Measurements from ENCODE around the gene PTGIS.
"Not testable (repeated sequence)": the region's sequence is repeated elsewhere in the genome, so short reads cannot be mapped to it uniquely, and the experiment has no call there.

Gene PTGIS

DNA sequence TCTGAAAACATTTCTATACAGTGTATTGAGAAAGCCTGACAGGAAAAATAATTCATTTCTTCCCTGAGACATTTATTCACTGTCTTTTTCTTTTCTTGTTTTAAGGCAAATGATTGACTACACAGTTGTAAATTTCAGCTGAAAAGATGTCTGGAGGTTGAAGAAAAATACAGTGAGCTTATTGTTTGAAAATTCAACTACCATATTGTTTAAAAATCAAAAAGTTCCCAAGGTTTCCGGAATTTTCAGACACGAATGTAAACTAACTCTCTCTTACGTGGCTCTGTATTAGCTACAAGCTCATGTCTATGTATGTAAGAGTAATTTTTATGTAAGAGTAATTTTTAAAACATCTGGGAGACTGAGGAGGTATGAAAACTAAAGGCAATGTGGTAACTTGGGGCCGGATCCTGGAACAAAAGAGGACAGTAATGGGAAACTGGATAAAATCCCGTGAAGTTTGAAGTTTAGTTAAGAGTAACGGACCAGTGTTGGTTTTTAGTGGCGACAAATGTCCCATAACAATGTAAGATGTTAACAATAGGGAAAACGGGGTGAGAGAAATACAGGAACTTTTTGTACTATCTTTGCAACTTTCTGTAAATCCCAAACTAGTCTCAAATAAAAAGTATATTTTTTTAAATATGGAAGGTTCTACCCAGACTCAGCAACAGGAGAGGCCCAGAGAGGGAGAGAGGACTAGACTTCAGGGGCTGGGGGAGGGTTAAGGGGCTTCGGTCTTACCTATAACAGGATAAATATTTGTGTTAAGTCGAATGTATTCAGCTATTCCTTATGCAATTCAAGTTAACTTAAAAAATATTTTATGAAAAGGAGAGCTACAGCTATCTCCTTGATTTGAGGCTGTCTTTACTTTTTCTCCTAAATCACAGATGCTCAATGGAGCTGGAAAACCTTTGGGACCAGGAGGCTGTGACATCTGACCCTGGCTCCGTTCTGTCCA, 1.3 kb downstream of the PTGIS start:
- no peak for DNase-seq
- H3K27ac Mint-ChIP-seq = no peak overlapping the region
- peaks cover 5% of the 10 kb centered on the region for H3K36me3 Mint-ChIP-seq (ENCODE audit: insufficient read depth)
- H3K27me3 Mint-ChIP-seq = peaks cover 56 to 75% of the 10 kb centered on the region in 2 donors
- ATAC-seq (replicated peaks) = no peak
- H3K9me3 Mint-ChIP-seq = no peaks in the 10 kb centered on the region
- H3K4me3 Mint-ChIP-seq = peak overlapping the region; percentile 18 to 36
- peaks cover 0 to 8% of the 10 kb centered on the region in 2 donors for H3K4me1 Mint-ChIP-seq (ENCODE audit: low read depth in 2 of 2)

DNA sequence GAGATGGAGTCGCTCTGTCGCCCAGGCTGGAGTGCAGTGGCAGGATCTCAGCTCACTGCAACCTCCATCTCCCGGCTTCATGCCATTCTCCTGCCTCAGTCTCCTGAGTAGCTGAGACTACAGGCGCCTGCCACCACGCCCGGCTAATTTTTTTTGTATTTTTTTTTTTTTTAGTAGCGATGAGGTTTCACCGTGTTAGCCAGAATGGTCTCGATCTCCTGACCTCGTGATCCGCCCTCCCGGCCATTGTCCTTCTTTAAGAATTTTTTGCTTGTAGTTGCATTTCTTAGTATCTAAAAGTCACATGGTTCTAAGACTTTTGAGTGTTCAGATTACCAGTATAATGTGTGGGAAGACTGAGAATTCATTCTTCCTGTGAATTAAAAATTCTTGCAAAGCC, 2.9 kb downstream of the PTGIS start:
- not testable (repeated sequence) for H3K4me1 Mint-ChIP-seq (ENCODE audit: low read depth in 2 of 2); H3K36me3 Mint-ChIP-seq (ENCODE audit: insufficient read depth); H3K9me3 Mint-ChIP-seq; ATAC-seq (replicated peaks); H3K27ac Mint-ChIP-seq; DNase-seq; H3K4me3 Mint-ChIP-seq
- peaks cover 52 to 77% of the 10 kb centered on the region in 2 donors for H3K27me3 Mint-ChIP-seq

DNA sequence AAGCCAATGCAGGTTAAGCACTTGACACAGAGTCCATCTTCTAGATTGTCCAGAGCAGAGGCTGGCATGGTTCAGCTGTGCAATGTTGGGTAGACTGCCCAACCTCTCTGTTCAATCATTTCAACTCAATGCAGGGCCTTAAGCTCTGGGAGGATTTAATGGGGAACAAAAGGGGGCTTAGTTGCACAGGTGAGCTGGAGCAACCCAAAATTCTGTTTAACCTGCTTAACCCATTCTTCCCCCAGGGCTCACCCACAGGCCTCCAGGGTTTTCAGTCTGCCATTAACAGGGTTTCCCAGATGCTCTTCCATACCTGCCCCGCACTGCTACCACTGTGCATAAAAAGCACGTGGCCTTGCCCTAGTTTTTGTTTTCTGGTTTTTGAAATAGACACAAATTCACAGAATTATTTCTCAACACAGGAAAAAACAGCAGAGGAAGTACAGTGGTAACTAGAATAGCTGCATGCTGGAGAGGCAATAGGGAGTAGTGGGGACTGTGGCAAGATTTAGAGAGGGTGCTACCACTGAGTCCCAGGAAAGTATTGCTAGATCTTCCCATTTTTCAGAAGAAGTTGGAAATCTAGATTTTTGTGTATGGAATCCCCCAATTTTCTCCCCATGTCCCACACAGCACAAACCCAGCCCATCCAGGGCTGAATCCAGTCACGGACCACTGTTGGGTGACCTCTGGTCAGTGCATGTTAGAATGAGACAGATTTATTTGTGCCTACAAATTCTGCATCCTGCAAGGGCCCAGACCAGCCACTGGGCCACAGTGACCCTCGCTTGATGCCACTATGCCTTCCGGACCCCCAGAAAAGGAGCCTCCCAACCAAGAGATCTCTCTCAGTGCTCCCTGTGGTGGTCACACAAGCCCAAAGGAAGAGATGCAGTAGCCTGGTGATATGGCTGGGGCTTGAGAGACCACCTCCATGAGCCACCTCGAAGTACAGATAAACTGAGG, 4.6 kb downstream of the PTGIS start:
- H3K4me3 Mint-ChIP-seq = no peak overlapping the region
- H3K4me1 Mint-ChIP-seq (ENCODE audit: low read depth in 2 of 2) = peaks cover 0 to 2% of the 10 kb centered on the region in 2 donors
- peaks cover 36 to 75% of the 10 kb centered on the region in 2 donors for H3K27me3 Mint-ChIP-seq
- H3K9me3 Mint-ChIP-seq = no peaks in the 10 kb centered on the region
- DNase-seq (no peak), ATAC-seq (replicated peaks) (no peak)
- no peaks in the 10 kb centered on the region for H3K36me3 Mint-ChIP-seq (ENCODE audit: insufficient read depth)
- no peak overlapping the region for H3K27ac Mint-ChIP-seq

DNA sequence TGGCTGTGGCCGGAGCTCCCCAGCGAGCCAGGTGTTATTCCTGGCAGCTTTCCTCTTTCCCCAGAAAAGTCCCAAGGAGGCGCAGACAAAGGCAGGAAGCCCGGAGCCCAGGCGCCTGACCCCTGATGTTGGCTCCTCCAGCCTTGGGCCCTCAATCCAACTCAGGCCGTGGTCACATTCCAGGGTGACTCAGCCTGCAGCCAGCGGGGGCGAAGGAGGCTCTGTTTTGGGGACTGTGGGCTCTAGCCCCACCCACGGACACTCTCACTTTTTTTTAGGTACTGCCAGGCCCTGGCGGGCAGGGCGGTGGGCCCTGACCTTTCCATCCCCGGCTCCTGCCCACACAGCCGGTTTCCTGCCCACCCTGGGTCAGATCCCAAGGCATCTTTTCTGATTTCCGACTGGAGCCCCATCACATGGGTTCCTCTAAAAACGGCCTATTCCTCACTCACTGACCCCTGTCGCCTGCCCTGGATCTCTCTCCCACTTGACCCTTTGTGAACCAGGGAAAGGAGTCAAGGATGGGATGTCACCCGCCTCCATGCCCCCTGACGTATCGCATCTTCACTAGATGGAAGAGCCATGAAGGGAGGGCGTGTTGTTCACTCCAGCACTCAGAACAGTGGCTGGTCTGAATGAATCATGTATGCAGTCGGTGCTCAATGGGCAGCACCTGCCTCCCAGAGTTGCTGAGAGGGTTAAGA, 5.5 kb downstream of the PTGIS start:
- Mint-ChIP-seq H3K27me3 (peaks cover 33 to 77% of the 10 kb centered on the region in 2 donors), H3K27ac (no peak overlapping the region), H3K9me3 (no peaks in the 10 kb centered on the region), H3K4me3 (no peak overlapping the region), H3K4me1 (ENCODE audit: low read depth in 2 of 2) (peaks cover 0 to 2% of the 10 kb centered on the region in 2 donors), H3K36me3 (ENCODE audit: insufficient read depth) (no peaks in the 10 kb centered on the region)
- ATAC-seq (replicated peaks) (no peak), DNase-seq (no peak)

DNA sequence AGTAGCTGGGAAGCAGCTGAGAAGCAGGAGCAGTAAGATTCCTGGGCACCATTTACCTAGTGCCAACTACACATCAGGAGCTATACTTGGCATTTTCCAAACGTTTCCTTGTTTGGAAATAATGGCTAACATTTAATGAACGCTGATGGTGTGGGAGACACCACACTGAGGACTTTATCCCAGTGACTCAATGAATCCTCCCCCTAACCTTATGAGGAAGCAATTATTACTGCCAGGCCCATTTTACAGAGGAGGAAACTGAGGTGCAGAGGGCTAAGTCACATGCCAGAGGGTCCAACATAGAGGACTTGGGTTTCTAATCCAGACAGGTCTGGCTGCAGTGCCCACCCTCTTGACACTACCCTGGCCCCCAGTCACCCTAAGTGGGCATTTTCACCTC, 6.1 kb downstream of the PTGIS start:
- Mint-ChIP-seq H3K27me3 (peaks cover 32 to 71% of the 10 kb centered on the region in 2 donors), H3K4me3 (no peak overlapping the region), H3K9me3 (no peaks in the 10 kb centered on the region), H3K27ac (no peak overlapping the region), H3K36me3 (ENCODE audit: insufficient read depth) (no peaks in the 10 kb centered on the region), H3K4me1 (ENCODE audit: low read depth in 2 of 2) (peaks cover 0 to 2% of the 10 kb centered on the region in 2 donors)
- DNase-seq = no peak
- ATAC-seq (replicated peaks) = no peak

DNA sequence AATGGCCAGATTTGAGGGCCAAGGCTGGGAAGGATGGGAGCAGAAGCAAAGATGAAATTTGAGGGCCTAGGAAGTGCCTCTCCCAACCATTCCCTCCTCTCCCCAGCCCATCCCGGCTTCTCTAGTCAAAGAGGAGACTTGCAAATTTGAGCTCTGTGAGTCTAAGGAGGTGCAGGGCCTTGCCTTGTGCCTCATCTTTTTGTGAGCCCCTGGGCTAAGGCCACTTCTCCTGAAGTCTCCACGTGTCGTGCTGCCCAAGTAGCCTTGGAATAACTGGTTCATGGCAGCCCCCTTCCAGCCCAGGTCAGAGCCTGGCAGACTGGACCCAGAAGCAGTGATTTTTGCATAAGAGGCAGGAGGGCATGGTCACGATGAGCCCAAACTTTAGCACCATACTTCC, 6.7 kb downstream of the PTGIS start:
- Mint-ChIP-seq H3K36me3 (ENCODE audit: insufficient read depth) (no peaks in the 10 kb centered on the region), H3K4me1 (ENCODE audit: low read depth in 2 of 2) (peaks cover 0 to 2% of the 10 kb centered on the region in 2 donors), H3K4me3 (no peak overlapping the region), H3K9me3 (no peaks in the 10 kb centered on the region), H3K27ac (no peak overlapping the region), H3K27me3 (peaks cover 28 to 67% of the 10 kb centered on the region in 2 donors)
- DNase-seq (no peak), ATAC-seq (replicated peaks) (no peak)

DNA sequence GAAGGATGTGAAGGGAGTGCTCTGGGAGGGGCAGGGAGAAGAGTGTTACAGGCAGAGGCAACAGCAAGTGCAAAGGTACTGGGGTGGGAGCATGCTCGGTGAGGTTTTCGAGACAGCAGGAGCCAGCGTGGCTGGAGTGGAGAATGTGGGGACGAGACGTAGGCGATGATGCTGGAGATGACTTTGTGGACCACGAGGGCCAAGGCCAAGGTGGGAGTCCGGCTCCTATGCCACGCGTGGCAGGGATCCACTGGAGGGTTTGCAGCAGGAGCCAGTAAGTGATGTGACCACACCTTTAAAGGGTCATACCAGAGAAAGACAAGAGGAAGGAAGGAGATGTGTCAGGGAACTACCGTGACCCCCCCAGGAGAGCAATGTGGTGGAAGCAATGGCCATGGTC, 7.3 kb downstream of the PTGIS start:
- Mint-ChIP-seq H3K27me3 (peaks cover 22 to 61% of the 10 kb centered on the region in 2 donors), H3K27ac (no peak overlapping the region)
- ATAC-seq (replicated peaks) = no peak

DNA sequence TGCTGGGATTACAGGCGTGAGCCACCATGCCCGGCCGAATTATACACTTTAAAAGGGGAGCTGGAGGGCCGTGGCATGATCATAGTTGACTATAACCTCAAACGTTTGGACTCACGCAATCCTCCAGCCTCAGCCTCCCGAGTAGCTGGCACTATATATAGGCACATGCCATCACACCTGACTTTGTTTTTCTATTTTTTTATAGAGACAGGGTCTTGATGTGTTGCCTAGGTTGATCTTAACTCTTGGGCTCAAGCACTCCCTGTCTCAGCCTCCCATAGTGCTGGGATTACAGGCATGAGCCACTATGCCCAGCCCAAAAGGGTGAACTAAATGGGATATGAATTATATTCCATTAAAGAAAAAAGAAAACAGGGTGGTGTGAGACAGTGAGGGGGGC, 7.8 kb downstream of the PTGIS start:
- no peak overlapping the region for H3K27ac Mint-ChIP-seq
- H3K36me3 Mint-ChIP-seq (ENCODE audit: insufficient read depth) = no peaks in the 10 kb centered on the region
- no peak overlapping the region for H3K4me3 Mint-ChIP-seq

More for the DNA sequence above, 7.3 kb downstream of the PTGIS start:
- Mint-ChIP-seq H3K4me1 (ENCODE audit: low read depth in 2 of 2) (peaks cover 0 to 2% of the 10 kb centered on the region in 2 donors), H3K4me3 (no peak overlapping the region), H3K36me3 (ENCODE audit: insufficient read depth) (no peaks in the 10 kb centered on the region), H3K9me3 (no peaks in the 10 kb centered on the region)
- no peak for DNase-seq

DNA sequence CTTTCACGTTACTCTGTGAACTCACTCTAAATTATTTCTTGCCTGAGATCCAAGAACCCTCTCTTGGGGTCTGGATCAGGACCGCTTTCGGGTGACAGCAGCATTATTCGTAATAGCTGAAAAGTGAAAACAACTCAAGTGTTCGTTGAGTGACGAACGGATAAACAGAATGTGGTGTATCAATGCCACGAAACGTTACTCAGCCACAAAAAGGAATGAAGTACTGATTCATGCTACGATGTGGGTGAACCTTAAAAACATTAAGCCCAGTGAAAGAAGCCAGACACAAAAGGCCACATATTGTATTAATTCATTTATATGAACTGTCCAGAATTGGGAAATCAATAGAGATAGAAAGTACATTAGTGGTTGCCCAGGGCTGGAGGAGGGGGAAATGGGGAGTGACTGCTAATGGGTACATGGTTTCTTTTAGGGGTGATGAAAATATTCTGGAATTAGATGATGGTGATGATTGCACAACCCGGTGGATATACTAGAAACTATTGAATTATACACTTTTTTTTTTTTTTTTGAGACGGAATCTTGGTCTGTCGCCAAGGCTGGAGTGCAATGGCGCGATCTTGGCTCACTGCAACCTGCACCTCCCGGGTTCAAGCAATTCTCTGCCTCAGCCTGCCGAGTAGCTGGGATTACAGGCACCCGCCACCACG, 8.4 kb downstream of the PTGIS start:
- DNase-seq = no peak
- Mint-ChIP-seq H3K27me3 (peaks cover 22 to 58% of the 10 kb centered on the region in 2 donors), H3K4me1 (ENCODE audit: low read depth in 2 of 2) (peaks cover 0 to 2% of the 10 kb centered on the region in 2 donors), H3K9me3 (no peaks in the 10 kb centered on the region), H3K4me3 (no peak overlapping the region), H3K27ac (no peak overlapping the region), H3K36me3 (ENCODE audit: insufficient read depth) (no peaks in the 10 kb centered on the region)
- ATAC-seq (replicated peaks) = no peak

More for the DNA sequence above, 7.8 kb downstream of the PTGIS start:
- DNase-seq (no peak), ATAC-seq (replicated peaks) (no peak)
- H3K27me3 Mint-ChIP-seq = peaks cover 22 to 58% of the 10 kb centered on the region in 2 donors
- H3K4me1 Mint-ChIP-seq (ENCODE audit: low read depth in 2 of 2) = peaks cover 0 to 2% of the 10 kb centered on the region in 2 donors
- no peaks in the 10 kb centered on the region for H3K9me3 Mint-ChIP-seq

DNA sequence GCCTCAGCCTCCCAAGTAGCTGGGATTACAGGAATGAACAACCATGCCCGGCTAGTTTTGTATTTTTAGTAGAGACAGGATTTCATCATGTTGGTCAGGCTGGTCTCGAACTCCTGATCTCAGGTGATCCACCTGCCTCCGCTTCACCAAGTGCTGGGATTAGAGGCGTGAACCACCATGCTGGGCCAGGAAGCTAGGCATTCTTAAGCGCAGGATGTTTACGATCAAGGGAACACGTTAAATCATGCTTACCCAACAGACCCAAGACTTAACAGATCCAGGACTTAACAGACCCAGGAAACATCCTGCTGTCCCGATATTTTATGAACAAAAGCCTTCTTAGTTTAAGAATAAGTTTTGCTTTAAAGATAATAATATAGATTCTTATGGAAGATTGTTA, 9.1 kb downstream of the PTGIS start:
- Mint-ChIP-seq H3K36me3 (ENCODE audit: insufficient read depth) (no peaks in the 10 kb centered on the region), H3K9me3 (no peaks in the 10 kb centered on the region), H3K4me3 (no peak overlapping the region), H3K4me1 (ENCODE audit: low read depth in 2 of 2) (peaks cover 0 to 2% of the 10 kb centered on the region in 2 donors), H3K27ac (no peak overlapping the region), H3K27me3 (peaks cover 22 to 58% of the 10 kb centered on the region in 2 donors)
- ATAC-seq (replicated peaks) = no peak
- DNase-seq = no peak

DNA sequence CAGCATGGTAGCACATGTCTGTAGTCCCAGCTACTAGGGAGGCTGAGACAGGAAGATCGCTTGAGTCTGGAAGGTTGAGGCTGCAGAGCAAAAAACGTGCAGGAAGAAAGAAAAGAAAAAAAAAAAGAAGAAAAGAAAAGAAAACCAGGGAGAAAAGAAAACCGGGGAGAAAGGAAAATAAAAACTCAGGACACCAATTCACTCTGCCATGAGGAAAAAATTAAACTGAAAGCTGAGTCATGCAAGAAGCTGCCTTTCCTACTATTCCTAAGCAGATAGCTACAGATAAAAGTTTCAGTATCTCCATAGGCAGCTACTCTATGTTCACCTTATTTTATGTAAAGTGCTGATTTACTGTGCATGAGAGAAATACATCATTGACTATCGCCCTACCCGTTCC, 10.5 kb downstream of the PTGIS start:
- no peaks in the 10 kb centered on the region for H3K9me3 Mint-ChIP-seq
- no peaks in the 10 kb centered on the region for H3K36me3 Mint-ChIP-seq (ENCODE audit: insufficient read depth)
- no peaks in the 10 kb centered on the region for H3K4me1 Mint-ChIP-seq (ENCODE audit: low read depth in 2 of 2)
- H3K4me3 Mint-ChIP-seq = no peak overlapping the region
- ATAC-seq (replicated peaks) = no peak
- H3K27ac Mint-ChIP-seq = no peak overlapping the region
- no peak for DNase-seq
- H3K27me3 Mint-ChIP-seq = peaks cover 17 to 46% of the 10 kb centered on the region in 2 donors

DNA sequence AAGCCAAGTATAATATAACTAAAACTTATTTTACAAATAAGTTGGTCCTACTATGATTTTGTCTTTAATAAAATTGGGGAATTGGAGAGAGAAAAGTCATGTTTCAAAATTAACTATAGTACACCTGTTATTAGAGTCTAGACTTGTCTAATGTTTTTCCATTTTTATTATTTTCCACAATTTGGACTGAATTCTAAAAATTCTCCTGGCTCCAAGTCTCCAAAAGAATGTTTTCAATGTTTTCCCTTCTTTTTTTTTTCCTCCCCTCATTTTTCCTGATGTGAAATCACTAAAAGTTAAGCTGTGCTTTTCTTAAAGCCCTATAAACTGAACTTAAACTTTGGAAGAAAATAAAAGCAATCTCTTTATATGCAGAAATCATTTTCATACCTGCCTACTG, 11.3 kb downstream of the PTGIS start:
- peaks cover 14 to 38% of the 10 kb centered on the region in 2 donors for H3K27me3 Mint-ChIP-seq

More for the DNA sequence above, 11.3 kb downstream of the PTGIS start:
- ATAC-seq (replicated peaks) (no peak), DNase-seq (no peak)
- H3K4me3 Mint-ChIP-seq = no peak overlapping the region
- no peaks in the 10 kb centered on the region for H3K36me3 Mint-ChIP-seq (ENCODE audit: insufficient read depth)
- no peak overlapping the region for H3K27ac Mint-ChIP-seq
- H3K4me1 Mint-ChIP-seq (ENCODE audit: low read depth in 2 of 2) = no peaks in the 10 kb centered on the region
- no peaks in the 10 kb centered on the region for H3K9me3 Mint-ChIP-seq
